ENCODE measurements around the gene PSG3.
"Not testable (repeated sequence)": the region's sequence is repeated elsewhere in the genome, so short reads cannot be mapped to it uniquely, and the experiment has no call there.

PSG3 gene

GRCh38 chr19:42740381-42740780, at the start of gene PSG3:
TSS of gene PSG3 (minus strand) at chr19:42740481. CDS start at chr19:42740384, 97 bp downstream.
- not testable (repeated sequence) for DNase-seq (ENCODE audit: insufficient read length, low spot score); FAIRE-seq

- not testable (repeated sequence) for DNase-seq (ENCODE audit: insufficient read length, low spot score); FAIRE-seq
Observed at GRCh38 chr19:42788766-42789165, 48.5 kb upstream of the PSG3 start.

GRCh38 chr19:42787766-42788165, 47.5 kb upstream of the PSG3 start:
- not testable (repeated sequence) for FAIRE-seq; DNase-seq (ENCODE audit: insufficient read length, low spot score)

- not testable (repeated sequence) for FAIRE-seq; DNase-seq (ENCODE audit: insufficient read length, low spot score)
Observed at GRCh38 chr19:42776750-42777612, 36.7 kb upstream of the PSG3 start.

- not testable (repeated sequence) for DNase-seq (ENCODE audit: insufficient read length, low spot score); FAIRE-seq
Observed at GRCh38 chr19:42774510-42775158, 34.4 kb upstream of the PSG3 start.

GRCh38 chr19:42767319-42767718, 27.0 kb upstream of the PSG3 start:
- FAIRE-seq; DNase-seq (ENCODE audit: insufficient read length, low spot score): not testable (repeated sequence)

- FAIRE-seq; DNase-seq (ENCODE audit: insufficient read length, low spot score): not testable (repeated sequence)
Observed at GRCh38 chr19:42766871-42767270, 26.6 kb upstream of the PSG3 start.

- no peak for FAIRE-seq
- DNase-seq (ENCODE audit: insufficient read length, low spot score), result no peak
Observed at GRCh38 chr19:42764836-42765235, 24.6 kb upstream of the PSG3 start.

GRCh38 chr19:42762789-42763188, 22.5 kb upstream of the PSG3 start:
- no peak for DNase-seq (ENCODE audit: insufficient read length, low spot score)
- FAIRE-seq, result no peak

GRCh38 chr19:42761924-42762295, 21.6 kb upstream of the PSG3 start:
- not testable (repeated sequence) for DNase-seq (ENCODE audit: insufficient read length, low spot score); FAIRE-seq

- DNase-seq (ENCODE audit: insufficient read length, low spot score); FAIRE-seq: not testable (repeated sequence)
Observed at GRCh38 chr19:42760954-42761923, 21.0 kb upstream of the PSG3 start.

GRCh38 chr19:42758667-42759066, 18.4 kb upstream of the PSG3 start:
- DNase-seq (ENCODE audit: insufficient read length, low spot score); FAIRE-seq: not testable (repeated sequence)

GRCh38 chr19:42752246-42752645, 12.0 kb upstream of the PSG3 start:
- not testable (repeated sequence) for DNase-seq (ENCODE audit: insufficient read length, low spot score); FAIRE-seq

- not testable (repeated sequence) for FAIRE-seq; DNase-seq (ENCODE audit: insufficient read length, low spot score)
Observed at GRCh38 chr19:42741726-42742607, 1.7 kb upstream of the PSG3 start.

- not testable (repeated sequence) for FAIRE-seq; DNase-seq (ENCODE audit: insufficient read length, low spot score)
Observed at GRCh38 chr19:42737581-42738011, 2.7 kb downstream of the PSG3 start.

- not testable (repeated sequence) for DNase-seq (ENCODE audit: insufficient read length, low spot score); FAIRE-seq
Observed at GRCh38 chr19:42728341-42728740, 11.9 kb downstream of the PSG3 start.

- not testable (repeated sequence) for DNase-seq (ENCODE audit: insufficient read length, low spot score); FAIRE-seq
Observed at GRCh38 chr19:42714000-42714399, 26.3 kb downstream of the PSG3 start.

- FAIRE-seq; DNase-seq (ENCODE audit: insufficient read length, low spot score): not testable (repeated sequence)
Observed at GRCh38 chr19:42712753-42713152, 27.5 kb downstream of the PSG3 start.

GRCh38 chr19:42710986-42711385, 29.3 kb downstream of the PSG3 start:
- FAIRE-seq; DNase-seq (ENCODE audit: insufficient read length, low spot score): not testable (repeated sequence)
